Lower lobe of right lung (tissue), 2 donors: ENCODE data around the gene SLAMF8. TPM values are rescaled to one million over a fixed set of nuclear protein-coding genes. Genes with fewer than 3 reads are reported as not detected.
A peak's percentile ranks its signal among the peaks of the same experiment; 100 is the strongest.

Source experiments
- ATAC-seq, 2 donors: fragments of 200-7000 bp; cut with Tn5 transposase; one replicate each; pipeline ENCODE4 v1.9.1; 2020 to 2022; ENCODE audit warnings: mild to moderate bottlenecking in 2 of 2, moderate library complexity in 2 of 2
- DNase-seq: peaks from one replicate; pipeline ENCODE4 v3.0.0-alpha.2; 2020
- H3K27ac ChIP-seq: fragments of 200-600 bp; one replicate; pipeline ENCODE4 v1.8.0; 2022
- H3K27me3 ChIP-seq: fragments of 200-600 bp; one replicate; pipeline ENCODE4 v1.8.0; 2022; ENCODE audit warnings: low read depth
- H3K36me3 ChIP-seq: fragments of 200-600 bp; one replicate; pipeline ENCODE4 v1.8.0; 2022; ENCODE audit warnings: mild to moderate bottlenecking
- H3K4me1 ChIP-seq: fragments of 200-600 bp; one replicate; pipeline ENCODE4 v1.8.0; 2022
- H3K4me3 ChIP-seq: fragments of 200-600 bp; one replicate; pipeline ENCODE4 v1.8.0; 2022; ENCODE audit warnings: mild to moderate bottlenecking
- H3K9me3 ChIP-seq: fragments of 200-600 bp; one replicate; pipeline ENCODE4 v1.8.0; 2022
- intact Hi-C: fragments of 100-400 bp; cut with DNase I; formaldehyde crosslinking; loops from one replicate; pipeline ENCODE4 v1.11.0; 2022
- long read RNA-seq: library from polyadenylated mRNA; unstranded; transcript quantifications from one replicate; pipeline ENCODE4 v2.0.0, GENCODE V29; 2021
- total RNA-seq: library from RNA; stranded (reverse); fragmentation: NEBNext Ultra II Directional; extraction: Animal tissue kit (Norgen Biotek cat#: 25700); gene quantifications from one replicate; pipeline ENCODE4 v1.2.1, GENCODE V29; 2021
- TF ChIP-seq, protein P1 (sequence below): fragments of 200-600 bp; IDR thresholded peaks from one replicate; pipeline ENCODE4 v1.8.0; 2022; ENCODE audit warnings: antibody characterized with exemption, mild to moderate bottlenecking
- donor health status: DM: no; HTN: yes; CAD: no; lungs with severe emphysema.

SLAMF8 gene
- total RNA-seq = 51.2 TPM
- long read RNA-seq, transcript SLAMF8-201 (5 exons, 2,996 nt) = major isoform, 28 of 66 reads
- long read RNA-seq, partial matches to known transcripts = 15 of 66 reads
- long read RNA-seq, other reads (novel, unspliced or antisense) = 19 of 66 reads

DNA sequence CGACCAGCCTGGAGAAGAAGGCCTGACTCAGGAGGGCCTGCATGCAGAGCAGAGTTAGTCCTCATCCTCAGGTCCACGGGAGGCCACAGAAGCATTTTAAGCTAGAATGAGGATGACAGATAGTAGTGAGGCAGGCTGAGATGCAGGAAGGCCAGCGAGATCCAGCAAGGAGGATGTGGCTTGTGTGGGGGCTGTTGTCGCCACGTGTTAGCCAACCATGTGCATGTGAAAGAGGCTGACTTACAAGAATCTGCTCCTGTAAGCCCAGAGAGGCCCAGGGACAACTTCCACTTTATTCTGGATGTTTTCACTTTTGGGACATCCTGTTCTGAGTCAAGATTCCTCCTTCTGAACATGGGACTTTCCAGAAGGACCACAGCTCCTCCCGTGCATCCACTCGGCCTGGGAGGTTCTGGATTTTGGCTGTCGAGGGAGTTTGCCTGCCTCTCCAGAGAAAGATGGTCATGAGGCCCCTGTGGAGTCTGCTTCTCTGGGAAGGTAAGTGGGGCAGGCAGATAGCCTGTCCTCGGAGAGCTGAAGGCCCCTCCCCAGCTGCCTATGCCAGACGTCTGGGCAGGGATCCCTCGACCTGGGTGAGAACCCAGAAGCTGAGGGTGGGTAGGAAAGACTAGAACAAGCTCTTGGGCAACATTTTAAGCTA is at the start of gene SLAMF8:
TSS of gene SLAMF8 (plus strand) at position 433 of the 661 bp plus-strand sequence. CDS start at position 459, 26 bp downstream.
- DNase-seq (peak; percentile 72), ATAC-seq (peak; percentile 64 to 74)
- Histone ChIP-seq H3K4me3 (peak within 1 kb of the TSS; percentile 45), H3K36me3 (no peaks in the 10 kb centered on the region), H3K9me3 (no peaks in the 10 kb centered on the region), H3K27me3 (no peaks in the 10 kb centered on the region), H3K4me1 (peaks cover 59% of the 10 kb centered on the region), H3K27ac (peak within 1 kb of the TSS; percentile 38)
- intact Hi-C loops = no loop called here
- TF ChIP-seq, protein P1, sequence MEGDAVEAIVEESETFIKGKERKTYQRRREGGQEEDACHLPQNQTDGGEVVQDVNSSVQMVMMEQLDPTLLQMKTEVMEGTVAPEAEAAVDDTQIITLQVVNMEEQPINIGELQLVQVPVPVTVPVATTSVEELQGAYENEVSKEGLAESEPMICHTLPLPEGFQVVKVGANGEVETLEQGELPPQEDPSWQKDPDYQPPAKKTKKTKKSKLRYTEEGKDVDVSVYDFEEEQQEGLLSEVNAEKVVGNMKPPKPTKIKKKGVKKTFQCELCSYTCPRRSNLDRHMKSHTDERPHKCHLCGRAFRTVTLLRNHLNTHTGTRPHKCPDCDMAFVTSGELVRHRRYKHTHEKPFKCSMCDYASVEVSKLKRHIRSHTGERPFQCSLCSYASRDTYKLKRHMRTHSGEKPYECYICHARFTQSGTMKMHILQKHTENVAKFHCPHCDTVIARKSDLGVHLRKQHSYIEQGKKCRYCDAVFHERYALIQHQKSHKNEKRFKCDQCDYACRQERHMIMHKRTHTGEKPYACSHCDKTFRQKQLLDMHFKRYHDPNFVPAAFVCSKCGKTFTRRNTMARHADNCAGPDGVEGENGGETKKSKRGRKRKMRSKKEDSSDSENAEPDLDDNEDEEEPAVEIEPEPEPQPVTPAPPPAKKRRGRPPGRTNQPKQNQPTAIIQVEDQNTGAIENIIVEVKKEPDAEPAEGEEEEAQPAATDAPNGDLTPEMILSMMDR = no peak

DNA sequence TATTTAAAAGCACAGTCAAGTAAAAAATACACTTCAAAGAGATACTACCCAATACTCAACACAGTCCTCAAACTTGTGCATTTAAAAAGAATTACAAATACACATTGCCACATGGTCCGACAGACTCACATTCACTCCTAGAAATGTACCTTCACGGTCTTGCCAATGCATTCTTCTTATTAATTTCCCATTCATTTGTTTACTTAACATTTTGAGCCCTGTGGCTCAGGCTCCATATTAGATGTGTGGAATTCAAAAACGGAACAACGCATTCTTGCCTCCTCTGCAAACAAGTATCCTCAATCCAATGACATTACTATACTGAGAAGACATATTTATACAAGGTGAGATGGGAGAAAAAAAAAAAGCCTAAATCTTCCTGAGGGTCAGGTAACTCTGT is 48.4 kb upstream of the SLAMF8 start:
- intact Hi-C loops = no loop called here
- H3K9me3 ChIP-seq = no peaks in the 10 kb centered on the region
- ATAC-seq = no peak
- H3K36me3 ChIP-seq = no peaks in the 10 kb centered on the region
- peak overlapping the region; percentile 92 for H3K27ac ChIP-seq
- DNase-seq = no peak
- peaks cover 30% of the 10 kb centered on the region for H3K4me1 ChIP-seq
- H3K4me3 ChIP-seq = no peak overlapping the region
- TF ChIP-seq, protein P1 = no peak
- no peaks in the 10 kb centered on the region for H3K27me3 ChIP-seq

DNA sequence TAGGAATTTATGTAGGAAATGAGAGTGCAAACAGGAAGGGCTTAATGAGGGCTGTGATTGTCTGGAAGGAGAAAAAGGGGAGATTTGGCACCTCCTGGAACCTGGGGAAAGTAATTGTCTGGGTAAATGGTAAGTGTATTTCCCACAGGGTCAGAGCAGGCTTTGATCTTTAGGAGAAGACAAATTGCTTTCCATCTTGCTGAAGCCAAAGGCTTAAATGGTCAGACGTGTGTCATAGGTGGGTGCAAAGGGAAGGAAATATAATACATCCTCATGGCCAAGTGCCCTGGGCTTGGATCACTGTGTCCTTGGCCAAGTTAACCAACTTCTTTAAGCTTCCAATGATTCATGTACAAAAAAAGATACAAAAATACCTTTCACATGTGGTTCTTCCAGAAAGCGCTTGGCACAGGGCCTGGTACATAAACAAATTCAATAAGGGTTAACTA is 47.2 kb upstream of the SLAMF8 start:
- Histone ChIP-seq H3K4me1 (peaks cover 30% of the 10 kb centered on the region), H3K9me3 (no peaks in the 10 kb centered on the region), H3K27me3 (no peaks in the 10 kb centered on the region), H3K36me3 (no peaks in the 10 kb centered on the region), H3K27ac (peak overlapping the region; percentile 92), H3K4me3 (no peak overlapping the region)
- ATAC-seq = no peak
- no peak for DNase-seq
- intact Hi-C loops = no loop called here
- TF ChIP-seq, protein P1 = no peak

DNA sequence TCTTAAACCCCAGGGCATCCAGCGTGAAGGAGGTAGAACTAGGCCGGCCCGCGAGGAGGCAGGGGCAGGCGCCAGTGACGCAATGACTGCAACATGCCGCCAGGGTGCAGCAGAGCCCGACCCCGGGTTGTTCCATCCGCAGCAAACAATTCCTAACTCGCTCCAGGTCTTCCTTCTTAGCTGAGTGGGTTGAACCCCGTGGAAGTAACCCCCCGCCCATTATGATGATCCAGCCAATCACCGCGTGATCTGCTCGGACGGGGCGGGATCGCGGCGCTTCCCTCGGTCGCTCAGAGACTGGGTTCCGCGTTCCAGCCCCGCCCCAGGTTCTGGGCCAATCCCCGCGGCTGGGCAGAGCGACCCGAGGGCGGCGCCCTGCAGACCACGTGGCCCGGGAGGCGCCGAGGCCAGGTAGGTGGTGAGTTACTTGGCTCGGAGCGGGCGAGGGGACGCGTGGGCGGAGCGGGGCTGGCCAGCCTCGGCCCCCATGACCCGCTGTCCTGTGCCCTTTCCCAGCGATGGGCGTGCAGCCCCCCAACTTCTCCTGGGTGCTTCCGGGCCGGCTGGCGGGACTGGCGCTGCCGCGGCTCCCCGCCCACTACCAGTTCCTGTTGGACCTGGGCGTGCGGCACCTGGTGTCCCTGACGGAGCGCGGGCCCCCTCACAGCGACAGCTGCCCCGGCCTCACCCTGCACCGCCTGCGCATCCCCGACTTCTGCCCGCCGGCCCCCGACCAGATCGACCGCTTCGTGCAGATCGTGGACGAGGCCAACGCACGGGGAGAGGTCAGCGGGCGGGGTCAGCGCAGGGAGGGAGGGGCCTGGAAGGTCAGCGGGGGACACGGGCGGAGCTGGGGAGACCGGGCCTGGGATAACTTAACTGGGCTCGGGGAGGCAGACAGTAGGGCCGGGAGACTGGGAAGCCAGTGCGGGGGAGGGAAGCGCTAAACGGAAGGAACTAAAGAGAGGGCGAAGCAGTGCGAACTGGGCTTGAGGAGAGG is 45.8 kb upstream of the SLAMF8 start, which contains the start of gene DUSP23:
TSS of gene DUSP23 (plus strand) at position 380 of the 1,000 bp plus-strand sequence. CDS start at position 519, 139 bp downstream.
- TF ChIP-seq, protein P1 = peak; percentile 95
- Histone ChIP-seq H3K27ac (peak within 1 kb of the TSS; percentile 92), H3K9me3 (no peaks in the 10 kb centered on the region), H3K36me3 (no peaks in the 10 kb centered on the region), H3K4me1 (peaks cover 30% of the 10 kb centered on the region), H3K27me3 (no peaks in the 10 kb centered on the region), H3K4me3 (peak within 1 kb of the TSS; percentile 94)
- DNase-seq (peak; percentile 99), ATAC-seq (peak; percentile 98 to 99)
- intact Hi-C loops = no loop called here

DNA sequence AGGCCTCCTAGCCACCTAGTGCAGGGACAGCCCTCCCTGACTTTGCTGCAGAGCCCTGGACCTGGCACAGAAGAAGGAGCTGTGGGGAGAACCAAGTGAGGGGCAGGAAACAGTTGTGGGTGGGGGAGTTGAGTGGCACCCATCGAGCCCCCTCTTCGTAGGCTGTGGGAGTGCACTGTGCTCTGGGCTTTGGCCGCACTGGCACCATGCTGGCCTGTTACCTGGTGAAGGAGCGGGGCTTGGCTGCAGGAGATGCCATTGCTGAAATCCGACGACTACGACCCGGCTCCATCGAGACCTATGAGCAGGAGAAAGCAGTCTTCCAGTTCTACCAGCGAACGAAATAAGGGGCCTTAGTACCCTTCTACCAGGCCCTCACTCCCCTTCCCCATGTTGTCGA is 44.7 kb upstream of the SLAMF8 start:
- Histone ChIP-seq H3K4me1 (peaks cover 30% of the 10 kb centered on the region), H3K4me3 (peak overlapping the region; percentile 94), H3K27me3 (no peaks in the 10 kb centered on the region), H3K9me3 (no peaks in the 10 kb centered on the region), H3K36me3 (no peaks in the 10 kb centered on the region), H3K27ac (peak overlapping the region; percentile 92)
- ATAC-seq = no peak
- intact Hi-C loops = no loop called here
- TF ChIP-seq, protein P1 = no peak
- DNase-seq = no peak
